ENCODE data around the gene ZNF467. TPM values are rescaled to one million over a fixed set of nuclear protein-coding genes. Genes with fewer than 3 reads are reported as not detected.

ZNF467 gene
- total and polyA plus RNA-seq, 2 of the 8 experiments (the other 6 are each of a cell fraction or from before 2014, with no cell fraction given), result 0.50 to 0.51 TPM

DNA sequence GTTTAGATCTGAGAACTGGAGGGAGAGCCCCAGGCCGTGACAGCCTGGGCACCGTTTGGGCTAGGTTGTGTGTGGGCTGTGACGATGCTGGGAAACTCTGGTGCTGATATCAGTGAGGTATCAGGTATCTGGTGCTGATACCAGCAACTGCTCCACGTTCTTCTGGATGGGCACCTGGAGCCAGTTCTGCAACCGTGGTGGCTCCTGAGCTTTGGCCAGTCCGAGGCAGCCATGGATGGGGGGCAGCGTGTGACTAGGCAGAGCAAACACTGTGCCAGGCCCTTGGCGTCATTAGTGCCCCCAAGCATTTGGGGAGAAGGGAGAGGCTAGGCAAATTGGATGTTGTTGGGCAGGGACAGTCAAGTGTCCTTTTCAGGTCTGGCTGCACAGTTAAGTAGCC lies 57.9 kb downstream of the ZNF467 start:
- no peak overlapping the region for H4K91ac ChIP-seq (replicated peaks; ENCODE audit: insufficient read length, low read length)
- H2BK20ac ChIP-seq (ENCODE audit: low read length), result no peak overlapping the region
- H3K18ac ChIP-seq (ENCODE audit: extremely low read depth, low read length), result 0 out of 2 replicates have a peak overlapping the region, but pooled peaks have one; percentile 78
- H3K4me3 ChIP-seq (ENCODE audit: extremely low read depth in 1 of 4, insufficient read depth in 2 of 4, low read depth in 3 of 4, low read length in 4 of 4), result peak overlapping the region; percentile 57 to 95 (median 87)
- no peaks in the 10 kb centered on the region for H3K36me3 ChIP-seq (ENCODE audit: control insufficient read depth in 2 of 4, insufficient read depth in 4 of 4, low read length in 3 of 4)
- no peak overlapping the region for H2BK5ac ChIP-seq (ENCODE audit: low read depth, low read length)
- peak overlapping the region; percentile 78 to 80 for H3K4me2 ChIP-seq (ENCODE audit: insufficient read depth in 1 of 2, low read depth in 2 of 2, low read length in 2 of 2)
- POLR2A ChIA-PET (ENCODE audit: partially characterized antibody), result interaction anchor here (0.8 to 2.1 kb wide), 7 partner anchors 18 to 53 kb away, joined by 3 to 5 read pairs (median 3); no protein-coding TSS in a partner anchor
- H2BK15ac ChIP-seq (ENCODE audit: low read length), result peak overlapping the region; percentile 46; the same call in 1 of the 2 replicates
- H3K23ac ChIP-seq (ENCODE audit: insufficient read length), result no peak overlapping the region
- CTCF ChIA-PET (ENCODE audit: partially characterized antibody), result interaction anchor here (1.1 to 2.9 kb wide), 7 partner anchors 12 to 87 kb away, joined by 3 to 17 read pairs (median 6); no protein-coding TSS in a partner anchor
- no peak overlapping the region for H2BK12ac ChIP-seq (ENCODE audit: low read depth, low read length)
- DNase-seq (ENCODE audit: low read depth in 1 of 2, low spot score in 2 of 2) (peak in 1 of 2 experiments; percentile 37), FAIRE-seq (no peak)
- peak overlapping the region in 3 of 4 experiments; percentile 78 to 83 (median 81); a peak in 6 of 7 replicates for H3K9ac ChIP-seq (replicated peaks in 1 of 4; ENCODE audit: extremely low read depth in 1 of 4, low read depth in 3 of 4, low read length in 3 of 4)
- H3K79me2 ChIP-seq (ENCODE audit: control insufficient read depth in 1 of 2, insufficient read depth in 2 of 2, low read length in 2 of 2), result peaks cover 0 to 15% of the 10 kb centered on the region in 2 experiments; a peak in 2 of 4 replicates
- peaks cover 2 to 14% (median 7%) of the 10 kb centered on the region in 4 experiments for H3K4me1 ChIP-seq (replicated peaks in 1 of 4; ENCODE audit: control insufficient read depth in 3 of 4, insufficient read depth in 4 of 4, low read length in 3 of 4)
- peak overlapping the region; percentile 22 for H2BK120ac ChIP-seq (replicated peaks; ENCODE audit: low read depth, low read length)
- H3K79me1 ChIP-seq (ENCODE audit: low read depth, low read length), result peaks cover 14% of the 10 kb centered on the region
- H2AFZ ChIP-seq (ENCODE audit: low read length), result no peak overlapping the region
- no peak overlapping the region for H3K4ac ChIP-seq (replicated peaks; ENCODE audit: insufficient read length, low read depth, low read length)
- no peak overlapping the region for H3K14ac ChIP-seq (ENCODE audit: insufficient read length)
- peaks cover 3 to 4% of the 10 kb centered on the region in 2 experiments; a peak in 2 of 4 replicates for H3K9me3 ChIP-seq (ENCODE audit: insufficient read depth in 2 of 2, low read depth in 1 of 2, low read length in 1 of 2)
- H3K27me3 ChIP-seq (replicated peaks in 1 of 4; ENCODE audit: control insufficient read depth in 3 of 4, extremely low read depth in 1 of 4, insufficient read depth in 3 of 4, low read length in 3 of 4), result peaks cover 0 to 11% (median 7%) of the 10 kb centered on the region in 4 experiments; a peak in 4 of 7 replicates
- H3K23me2 ChIP-seq (ENCODE audit: low read depth, low read length), result peaks cover 12% of the 10 kb centered on the region
- peaks cover 0 to 10% of the 10 kb centered on the region in 2 experiments for H4K20me1 ChIP-seq (replicated peaks in 1 of 2; ENCODE audit: control insufficient read depth in 1 of 2, insufficient read depth in 2 of 2, low read length in 2 of 2)
- 0 out of 2 replicates have a peak overlapping the region, but pooled peaks have one; percentile 26 for H2AK5ac ChIP-seq (ENCODE audit: low read depth, low read length)
- H4K8ac ChIP-seq (ENCODE audit: extremely low read depth, insufficient read depth, low read length), result no peak overlapping the region; the same call in 1 of the 2 replicates
- TF ChIP-seq SUZ12 (IDR thresholded peaks at IDR 0.05; ENCODE audit: low read length), result no peak
- no peak for TF ChIP-seq SRF (IDR thresholded peaks at IDR 0.05; ENCODE audit: low read depth, low read length)
- TF ChIP-seq SIN3A (conservative IDR thresholded peaks at IDR 0.05 in 1 of 2, IDR thresholded peaks at IDR 0.05 in 1 of 2; ENCODE audit: low read depth in 1 of 2, low read length in 2 of 2), result no peak
- no peak for TF ChIP-seq NRF1 (IDR thresholded peaks at IDR 0.05; ENCODE audit: low read depth, low read length)
- no peak for TF ChIP-seq CBX8 (IDR thresholded peaks at IDR 0.05; ENCODE audit: borderline replicate concordance, low read depth, low read length)
- TF ChIP-seq NANOG (IDR thresholded peaks at IDR 0.05; ENCODE audit: insufficient read depth, low read depth, low read length, poor library complexity, severe bottlenecking), result no peak
- TF ChIP-seq BCL11A (IDR thresholded peaks at IDR 0.05; ENCODE audit: low read depth in 2 of 2, low read length in 2 of 2), result no peak
- no peak for TF ChIP-seq SIRT6 (IDR thresholded peaks at IDR 0.05; ENCODE audit: low read length)
- no peak for TF ChIP-seq SP2 (IDR thresholded peaks at IDR 0.05; ENCODE audit: low read length)
- TF ChIP-seq FOSL1 (IDR thresholded peaks at IDR 0.05; ENCODE audit: insufficient read depth, low read depth, low read length), result no peak
- 53% methylated on average over 8 of the region's 8 CpGs; no CpG with 5 or more reads in 1 of the 2 experiments for WGBS, 2 experiments (ENCODE audit: extremely low coverage in 1 of 2, insufficient coverage in 1 of 2, insufficient read length in 1 of 2, insufficient replicate concordance in 2 of 2, low coverage in 1 of 2, low lambda C conversion rate in 2 of 2, missing lambda C conversion rate in 1 of 2)
- no peak overlapping the region for H3K56ac ChIP-seq (replicated peaks; ENCODE audit: insufficient read length, low read depth, low read length)
- no peak overlapping the region for H3K27ac ChIP-seq (ENCODE audit: low read depth, low read length)
- H4K5ac ChIP-seq (ENCODE audit: insufficient read length, low read depth, low read length), result no peak overlapping the region

Measured in H1 (cell line).